A549 (cell line): ENCODE data around the gene CTNND2. TPM values are rescaled to one million over a fixed set of nuclear protein-coding genes. Genes with fewer than 3 reads are reported as not detected.

Experiments
- ATAC-seq, 2 experiments: fragments of 200-7000 bp in 1 of 2; fragments of >200 bp in 1 of 2; cut with Nextera tagmentation in 1 of 2; cut with Tn5 transposase in 1 of 2; 3 replicates each; pipeline versions ENCODE4 v1.8.0 to v1.9.1; 2018 to 2020; ENCODE audit warnings: mild to moderate bottlenecking in 1 of 2, moderate library complexity in 1 of 2
- CTCF ChIA-PET: fragments of 300-600 bp; sonication (Branson Sonifier 250); formaldehyde crosslinking; extraction: SDS; loops from one replicate; lab custom pipeline; 2021; ENCODE audit warnings: antibody characterized with exemption, inconsistent platforms; lab: Yijun Ruan, JAX
- POLR2A ChIA-PET: fragments of 350-600 bp; formaldehyde crosslinking; extraction: SDS; loops from one replicate; lab custom pipeline; 2021; ENCODE audit warnings: antibody characterized with exemption, inconsistent platforms; lab: Yijun Ruan, JAX
- DNase-seq, 2 experiments: peaks; one replicate each; pipeline versions ENCODE4 v3.0.0 to v3.0.0-alpha.2; 2011 to 2016; ENCODE audit warnings: low read depth in 1 of 2, low spot score in 1 of 2
- FAIRE-seq: peaks from 2 replicates; lab custom pipeline; 2011; peaks lifted over from hg19 to GRCh38; lab: Jason Lieb, UNC
- H3K27ac ChIP-seq, 2 experiments: fragments of >200 bp; sonication (Bioruptor Twin); formaldehyde crosslinking; 3 replicates each; pipeline ENCODE4 v1.5.1; 2016 to 2017
- H3K4me1 ChIP-seq: fragments of >200 bp; sonication (Bioruptor Twin); formaldehyde crosslinking; 3 replicates; pipeline ENCODE4 v1.6.1; 2016
- H3K4me2 ChIP-seq: fragments of >200 bp; sonication (Bioruptor Twin); formaldehyde crosslinking; 3 replicates; pipeline ENCODE4 v1.6.1; 2016
- H3K4me3 ChIP-seq: fragments of >200 bp; sonication (Bioruptor Twin); formaldehyde crosslinking; 3 replicates; pipeline ENCODE4 v1.5.1; 2016
- H3K9me3 ChIP-seq: fragments of >200 bp; sonication (Bioruptor Twin); formaldehyde crosslinking; 3 replicates; pipeline ENCODE4 v1.6.1; 2016
- CBX8 ChIP-seq: fragments of 200-600 bp; sonication (generic); IDR thresholded peaks from 2 replicates; pipeline ENCODE4 v1.6.1; 2016
- CEBPB ChIP-seq, 2 experiments: fragments of >200 bp in 1 of 2; sonication (Bioruptor Twin) in 1 of 2; formaldehyde crosslinking in 1 of 2; IDR thresholded peaks; 2 replicates each; pipeline ENCODE4 v1.6.1; 2012 to 2016
- CHD2 ChIP-seq: fragments of 150-350 bp; IDR thresholded peaks from 2 replicates; pipeline ENCODE4 v1.6.1; 2014; ENCODE audit warnings: low read length; ENCODE audit not compliant: partially characterized antibody
- CHD4 ChIP-seq: fragments of 200-600 bp; sonication (generic); IDR thresholded peaks from 2 replicates; pipeline ENCODE4 v1.6.1; 2016; ENCODE audit warnings: antibody characterized with exemption, mild to moderate bottlenecking, borderline replicate concordance
- EP300 ChIP-seq, 2 experiments: fragments of >200 bp; sonication (Bioruptor Twin); formaldehyde crosslinking; IDR thresholded peaks; 2 replicates in 1 of 2; 3 replicates in 1 of 2; pipeline ENCODE4 v1.6.1; 2016 to 2017
- FOXS1 ChIP-seq: fragments of 250-450 bp; sonication (Bioruptor Pico); IDR thresholded peaks from 2 replicates; pipeline ENCODE4 v1.5.0; 2020; ENCODE audit warnings: mild to moderate bottlenecking, moderate library complexity
- GATA3 ChIP-seq: IDR thresholded peaks from 2 replicates; pipeline ENCODE4 v1.6.1; 2012; ENCODE audit warnings: borderline replicate concordance
- HOXA7 ChIP-seq: fragments of 250-450 bp; sonication (Bioruptor Pico); IDR thresholded peaks from 2 replicates; pipeline ENCODE4 v1.5.0; 2020; ENCODE audit warnings: mild to moderate bottlenecking, moderate library complexity
- JUN ChIP-seq, 2 experiments: fragments of >200 bp; sonication (Bioruptor Twin); formaldehyde crosslinking; IDR thresholded peaks; 2 replicates in 1 of 2; 3 replicates in 1 of 2; pipeline ENCODE4 v1.6.1; 2016 to 2017
- JUNB ChIP-seq: fragments of >200 bp; sonication (Bioruptor Twin); formaldehyde crosslinking; IDR thresholded peaks from 2 replicates; pipeline ENCODE4 v1.6.1; 2016
- KDM1A ChIP-seq: fragments of 200-600 bp; sonication (generic); IDR thresholded peaks from 2 replicates; pipeline ENCODE4 v1.6.1; 2016; ENCODE audit warnings: low read depth, mild to moderate bottlenecking
- MAZ ChIP-seq: fragments of 150-350 bp; IDR thresholded peaks from 2 replicates; pipeline ENCODE4 v1.6.1; 2014; ENCODE audit warnings: antibody characterized with exemption, low read depth, low read length, borderline replicate concordance
- NPAS2 ChIP-seq: fragments of 250-450 bp; sonication (Bioruptor Pico); IDR thresholded peaks from 2 replicates; pipeline ENCODE4 v1.8.0; 2022; ENCODE audit warnings: mild to moderate bottlenecking, moderate library complexity, borderline replicate concordance
- NR3C1 ChIP-seq: fragments of >200 bp; sonication (Bioruptor Twin); formaldehyde crosslinking; IDR thresholded peaks from 3 replicates; pipeline ENCODE4 v1.6.1; 2017
- SMC3 ChIP-seq: fragments of >200 bp; sonication (Bioruptor Twin); formaldehyde crosslinking; IDR thresholded peaks from 3 replicates; pipeline ENCODE4 v1.6.1; 2018; ENCODE audit warnings: inconsistent platforms
- SREBF2 ChIP-seq: fragments of 450-650 bp; IDR thresholded peaks from 2 replicates; pipeline ENCODE4 v1.6.1; 2014; ENCODE audit warnings: mild to moderate bottlenecking, moderate library complexity
- TP53 ChIP-seq: fragments of 250-450 bp; sonication (Bioruptor Pico); IDR thresholded peaks from 2 replicates; pipeline ENCODE4 v1.5.0; 2021; ENCODE audit warnings: mild to moderate bottlenecking, moderate library complexity
- WGBS: methylation state at CpG from one replicate; pipeline ENCODE4 v1.1.6; 2017; ENCODE audit errors: missing lambda C conversion rate; 5-methylcytosine and 5-hydroxymethylcytosine counted together
- polyA plus RNA-seq, 4 experiments: library from polyadenylated mRNA; depleted of rRNA in 3 of 4; stranded (reverse); fragments of >200 nt; fragmentation: RNase III in 1 of 4; extraction: RNeasy Plus Mini Kit Qiagen cat#74134 plus additional on column Dnase treatment in 1 of 4; gene quantifications; 2 replicates in 3 of 4; 3 replicates in 1 of 4; pipeline ENCODE4 v1.2.3, GENCODE V29; 2011 to 2017
- TF ChIP-seq, protein P1 (sequence below): fragments of 200-600 bp; sonication (generic); IDR thresholded peaks from 2 replicates; pipeline ENCODE4 v1.6.1; 2016; ENCODE audit warnings: antibody characterized with exemption, mild to moderate bottlenecking, moderate library complexity
- TF ChIP-seq, protein P2 (sequence below): fragments of >200 bp; sonication (Bioruptor Twin); formaldehyde crosslinking; IDR thresholded peaks from 3 replicates; pipeline ENCODE4 v1.6.1; 2016
- TF ChIP-seq, protein P3 (sequence below): fragments of 250-450 bp; sonication (Bioruptor Pico); IDR thresholded peaks from 2 replicates; pipeline ENCODE4 v1.5.0; 2020; ENCODE audit warnings: low read depth, mild to moderate bottlenecking, moderate library complexity
- TF ChIP-seq, protein P4 (sequence below): IDR thresholded peaks from 2 replicates; pipeline ENCODE4 v1.6.1; 2012; ENCODE audit warnings: low read depth, borderline replicate concordance
- TF ChIP-seq, protein P5 (sequence below): fragments of >200 bp; sonication (Bioruptor Twin); formaldehyde crosslinking; IDR thresholded peaks from 3 replicates; pipeline ENCODE4 v1.5.1; 2016

Gene CTNND2
- polyA plus RNA-seq, 2 of the 4 experiments (the other 2 are of a cell fraction) = not detected

DNA sequence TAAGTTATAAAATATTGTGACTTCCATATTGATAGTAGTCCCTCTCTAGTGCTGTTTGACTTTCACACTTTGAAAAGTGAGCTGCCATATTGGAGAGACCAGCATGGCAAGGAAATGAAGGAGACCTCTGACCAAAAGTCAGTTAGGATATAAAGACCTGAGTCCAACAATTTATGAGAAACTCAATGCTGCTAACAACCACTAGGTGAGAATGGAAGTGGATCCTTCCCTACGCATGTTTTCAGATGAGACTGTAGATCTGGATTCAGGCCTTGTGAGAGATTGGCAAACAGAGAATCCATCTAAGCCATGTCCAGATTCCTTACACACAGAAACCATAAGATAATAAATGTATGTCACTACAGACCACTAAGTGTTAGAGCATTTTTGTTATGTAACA is 81.6 kb downstream of the CTNND2 start:
- DNase-seq (no peak), FAIRE-seq (no peak), ATAC-seq (no peak)
- Histone ChIP-seq H3K4me2 (no peak overlapping the region), H3K4me1 (no peaks in the 10 kb centered on the region), H3K4me3 (no peak overlapping the region), H3K9me3 (no peaks in the 10 kb centered on the region; the same call in 2 of the 3 replicates), H3K27ac (no peak overlapping the region)
- TF ChIP-seq GATA3 = no peak
- no peak for TF ChIP-seq MAZ
- TF ChIP-seq JUN (IDR thresholded peaks at IDR 0.05) = no peak
- no peak for TF ChIP-seq HOXA7 (CRISPR knock-in tag)
- TF ChIP-seq EP300 (IDR thresholded peaks at IDR 0.05) = no peak
- ChIA-PET POLR2A (no interaction called here), CTCF (no interaction called here)
- 53% methylated on average over 1 of the region's 1 CpG for WGBS

DNA sequence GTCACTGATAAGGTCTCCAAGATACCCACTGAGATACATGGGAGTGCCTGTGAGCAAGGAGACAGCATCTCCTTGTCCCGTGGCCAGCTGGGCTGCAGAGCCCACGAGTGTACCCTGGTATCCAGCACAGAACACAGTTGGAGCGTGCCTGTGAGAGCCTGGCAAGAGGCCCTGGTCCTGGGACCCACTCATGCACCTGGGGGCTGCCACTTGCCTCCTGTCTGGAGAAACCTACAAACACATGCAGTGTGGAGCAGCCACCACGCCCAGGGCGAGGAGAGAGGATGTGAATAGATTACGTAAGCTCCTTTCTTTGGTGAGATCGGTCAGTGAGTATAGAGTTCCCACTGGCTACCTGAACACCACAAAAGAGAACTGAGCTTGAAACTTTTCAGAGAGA is 88.3 kb downstream of the CTNND2 start:
- Histone ChIP-seq H3K4me3 (no peak overlapping the region), H3K4me2 (no peak overlapping the region), H3K27ac (no peak overlapping the region), H3K4me1 (no peaks in the 10 kb centered on the region), H3K9me3 (no peaks in the 10 kb centered on the region)
- FAIRE-seq (no peak), ATAC-seq (no peak), DNase-seq (no peak)
- TF ChIP-seq, protein P1, sequence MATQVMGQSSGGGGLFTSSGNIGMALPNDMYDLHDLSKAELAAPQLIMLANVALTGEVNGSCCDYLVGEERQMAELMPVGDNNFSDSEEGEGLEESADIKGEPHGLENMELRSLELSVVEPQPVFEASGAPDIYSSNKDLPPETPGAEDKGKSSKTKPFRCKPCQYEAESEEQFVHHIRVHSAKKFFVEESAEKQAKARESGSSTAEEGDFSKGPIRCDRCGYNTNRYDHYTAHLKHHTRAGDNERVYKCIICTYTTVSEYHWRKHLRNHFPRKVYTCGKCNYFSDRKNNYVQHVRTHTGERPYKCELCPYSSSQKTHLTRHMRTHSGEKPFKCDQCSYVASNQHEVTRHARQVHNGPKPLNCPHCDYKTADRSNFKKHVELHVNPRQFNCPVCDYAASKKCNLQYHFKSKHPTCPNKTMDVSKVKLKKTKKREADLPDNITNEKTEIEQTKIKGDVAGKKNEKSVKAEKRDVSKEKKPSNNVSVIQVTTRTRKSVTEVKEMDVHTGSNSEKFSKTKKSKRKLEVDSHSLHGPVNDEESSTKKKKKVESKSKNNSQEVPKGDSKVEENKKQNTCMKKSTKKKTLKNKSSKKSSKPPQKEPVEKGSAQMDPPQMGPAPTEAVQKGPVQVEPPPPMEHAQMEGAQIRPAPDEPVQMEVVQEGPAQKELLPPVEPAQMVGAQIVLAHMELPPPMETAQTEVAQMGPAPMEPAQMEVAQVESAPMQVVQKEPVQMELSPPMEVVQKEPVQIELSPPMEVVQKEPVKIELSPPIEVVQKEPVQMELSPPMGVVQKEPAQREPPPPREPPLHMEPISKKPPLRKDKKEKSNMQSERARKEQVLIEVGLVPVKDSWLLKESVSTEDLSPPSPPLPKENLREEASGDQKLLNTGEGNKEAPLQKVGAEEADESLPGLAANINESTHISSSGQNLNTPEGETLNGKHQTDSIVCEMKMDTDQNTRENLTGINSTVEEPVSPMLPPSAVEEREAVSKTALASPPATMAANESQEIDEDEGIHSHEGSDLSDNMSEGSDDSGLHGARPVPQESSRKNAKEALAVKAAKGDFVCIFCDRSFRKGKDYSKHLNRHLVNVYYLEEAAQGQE = no peak
- no peak for TF ChIP-seq CHD2
- no peak for TF ChIP-seq TP53 (CRISPR knock-in tag)
- no peak for TF ChIP-seq CHD4
- no peak for TF ChIP-seq KDM1A
- TF ChIP-seq HOXA7 (CRISPR knock-in tag) = no peak
- TF ChIP-seq CBX8 = no peak
- no peak for TF ChIP-seq JUN (IDR thresholded peaks at IDR 0.05)
- 11% methylated on average over 6 of the region's 7 CpGs for WGBS
- ChIA-PET CTCF (no interaction called here), POLR2A (no interaction called here)

DNA sequence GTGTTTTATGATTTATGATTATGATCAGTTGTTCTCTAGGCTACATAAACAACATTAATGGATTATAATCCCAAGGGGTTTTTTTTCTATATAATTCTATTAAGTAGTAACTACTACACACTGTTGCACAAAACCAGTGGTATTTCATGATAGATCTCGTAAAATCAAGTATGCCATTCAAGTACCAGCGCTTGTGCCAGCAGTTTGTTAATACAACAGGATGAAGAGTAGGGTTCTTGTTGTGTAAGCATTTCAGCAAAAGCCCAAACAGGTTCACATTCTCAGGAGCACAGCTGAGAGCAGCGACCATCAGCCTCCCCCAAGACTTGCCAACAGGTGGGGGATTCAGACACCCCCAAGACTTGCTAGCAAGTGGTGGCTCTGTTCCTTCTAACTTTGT is 88.8 kb downstream of the CTNND2 start:
- H3K27ac ChIP-seq = no peak overlapping the region
- no peak overlapping the region for H3K4me3 ChIP-seq
- H3K4me1 ChIP-seq = no peaks in the 10 kb centered on the region
- H3K9me3 ChIP-seq = no peaks in the 10 kb centered on the region
- CTCF ChIA-PET = no interaction called here
- TF ChIP-seq SREBF2 (no peak), NR3C1 (no peak), NPAS2 (CRISPR knock-in tag) (no peak), SMC3 (no peak), FOXS1 (no peak), CEBPB (IDR thresholded peaks at IDR 0.05) (no peak), JUNB (no peak)
- TF ChIP-seq, protein P2, sequence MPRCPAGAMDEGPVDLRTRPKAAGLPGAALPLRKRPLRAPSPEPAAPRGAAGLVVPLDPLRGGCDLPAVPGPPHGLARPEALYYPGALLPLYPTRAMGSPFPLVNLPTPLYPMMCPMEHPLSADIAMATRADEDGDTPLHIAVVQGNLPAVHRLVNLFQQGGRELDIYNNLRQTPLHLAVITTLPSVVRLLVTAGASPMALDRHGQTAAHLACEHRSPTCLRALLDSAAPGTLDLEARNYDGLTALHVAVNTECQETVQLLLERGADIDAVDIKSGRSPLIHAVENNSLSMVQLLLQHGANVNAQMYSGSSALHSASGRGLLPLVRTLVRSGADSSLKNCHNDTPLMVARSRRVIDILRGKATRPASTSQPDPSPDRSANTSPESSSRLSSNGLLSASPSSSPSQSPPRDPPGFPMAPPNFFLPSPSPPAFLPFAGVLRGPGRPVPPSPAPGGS = no peak
- TF ChIP-seq, protein P3, sequence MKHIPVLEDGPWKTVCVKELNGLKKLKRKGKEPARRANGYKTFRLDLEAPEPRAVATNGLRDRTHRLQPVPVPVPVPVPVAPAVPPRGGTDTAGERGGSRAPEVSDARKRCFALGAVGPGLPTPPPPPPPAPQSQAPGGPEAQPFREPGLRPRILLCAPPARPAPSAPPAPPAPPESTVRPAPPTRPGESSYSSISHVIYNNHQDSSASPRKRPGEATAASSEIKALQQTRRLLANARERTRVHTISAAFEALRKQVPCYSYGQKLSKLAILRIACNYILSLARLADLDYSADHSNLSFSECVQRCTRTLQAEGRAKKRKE (CRISPR knock-in tag) = no peak
- TF ChIP-seq, protein P4, sequence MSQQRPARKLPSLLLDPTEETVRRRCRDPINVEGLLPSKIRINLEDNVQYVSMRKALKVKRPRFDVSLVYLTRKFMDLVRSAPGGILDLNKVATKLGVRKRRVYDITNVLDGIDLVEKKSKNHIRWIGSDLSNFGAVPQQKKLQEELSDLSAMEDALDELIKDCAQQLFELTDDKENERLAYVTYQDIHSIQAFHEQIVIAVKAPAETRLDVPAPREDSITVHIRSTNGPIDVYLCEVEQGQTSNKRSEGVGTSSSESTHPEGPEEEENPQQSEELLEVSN = no peak
- TF ChIP-seq, protein P5, sequence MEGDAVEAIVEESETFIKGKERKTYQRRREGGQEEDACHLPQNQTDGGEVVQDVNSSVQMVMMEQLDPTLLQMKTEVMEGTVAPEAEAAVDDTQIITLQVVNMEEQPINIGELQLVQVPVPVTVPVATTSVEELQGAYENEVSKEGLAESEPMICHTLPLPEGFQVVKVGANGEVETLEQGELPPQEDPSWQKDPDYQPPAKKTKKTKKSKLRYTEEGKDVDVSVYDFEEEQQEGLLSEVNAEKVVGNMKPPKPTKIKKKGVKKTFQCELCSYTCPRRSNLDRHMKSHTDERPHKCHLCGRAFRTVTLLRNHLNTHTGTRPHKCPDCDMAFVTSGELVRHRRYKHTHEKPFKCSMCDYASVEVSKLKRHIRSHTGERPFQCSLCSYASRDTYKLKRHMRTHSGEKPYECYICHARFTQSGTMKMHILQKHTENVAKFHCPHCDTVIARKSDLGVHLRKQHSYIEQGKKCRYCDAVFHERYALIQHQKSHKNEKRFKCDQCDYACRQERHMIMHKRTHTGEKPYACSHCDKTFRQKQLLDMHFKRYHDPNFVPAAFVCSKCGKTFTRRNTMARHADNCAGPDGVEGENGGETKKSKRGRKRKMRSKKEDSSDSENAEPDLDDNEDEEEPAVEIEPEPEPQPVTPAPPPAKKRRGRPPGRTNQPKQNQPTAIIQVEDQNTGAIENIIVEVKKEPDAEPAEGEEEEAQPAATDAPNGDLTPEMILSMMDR = no peak
- TF ChIP-seq, all 56 proteins: peak for 0
- 0% methylated on average over 3 of the region's 3 CpGs for WGBS
- POLR2A ChIA-PET = no interaction called here
- no peak for FAIRE-seq
- ATAC-seq = no peak
- DNase-seq = no peak
- H3K4me2 ChIP-seq = no peak overlapping the region
